Natural killer cell (primary cell): ENCODE data around the gene MR1. TPM values are rescaled to one million over a fixed set of nuclear protein-coding genes. Genes with fewer than 3 reads are reported as not detected.

Experiments
- ATAC-seq, 3 donors: fragments of 150-1000 bp in 2 of 3; fragments of 200-7000 bp in 1 of 3; cut with Tn5 transposase; 1 replicate in 1 of 3; 2 replicates in 2 of 3; pipeline ENCODE4 v1.10.0; 2021; ENCODE audit warnings: mild to moderate bottlenecking in 2 of 3, moderate library complexity in 2 of 3
- DNase-seq, 2 donors: peaks; one replicate each; pipeline versions ENCODE4 v3.0.0 to v3.0.0-alpha.2; 2013 to 2021; ENCODE audit warnings: mixed read lengths in 1 of 2
- H3K27ac ChIP-seq: one replicate; pipeline ENCODE4 v1.5.1; 2013; ENCODE audit warnings: mild to moderate bottlenecking, low read length
- H3K27me3 ChIP-seq: one replicate; pipeline ENCODE4 v1.6.1; 2013; ENCODE audit warnings: low read length; ENCODE audit not compliant: control insufficient read depth, insufficient read depth
- H3K36me3 ChIP-seq: one replicate; pipeline ENCODE4 v1.6.1; 2013; ENCODE audit warnings: low read length; ENCODE audit not compliant: control insufficient read depth, insufficient read depth
- H3K4me1 ChIP-seq: one replicate; pipeline ENCODE4 v1.6.1; 2013; ENCODE audit warnings: low read length; ENCODE audit not compliant: control insufficient read depth, insufficient read depth
- H3K4me3 ChIP-seq: one replicate; pipeline ENCODE4 v1.5.1; 2013; ENCODE audit warnings: low read length
- H3K9me3 ChIP-seq: one replicate; pipeline ENCODE4 v1.6.1; 2013; ENCODE audit warnings: low read length; ENCODE audit not compliant: control insufficient read depth, insufficient read depth
- H3K27ac Mint-ChIP-seq, 2 donors: one replicate each; pipeline ENCODE4 v1.8.0; 2022; ENCODE audit warnings: mild to moderate bottlenecking in 2 of 2, mixed read lengths in 2 of 2, moderate library complexity in 1 of 2
- H3K27me3 Mint-ChIP-seq, 2 donors: one replicate each; pipeline ENCODE4 v1.8.0; 2022; ENCODE audit warnings: low read depth in 2 of 2, mixed read lengths in 2 of 2
- H3K36me3 Mint-ChIP-seq: one replicate; pipeline ENCODE4 v1.8.0; 2022; ENCODE audit warnings: mixed read lengths
- H3K4me1 Mint-ChIP-seq, 2 donors: one replicate each; pipeline ENCODE4 v1.8.0; 2022; ENCODE audit warnings: mixed read lengths in 2 of 2
- H3K4me3 Mint-ChIP-seq: one replicate; pipeline ENCODE4 v1.8.0; 2022; ENCODE audit warnings: mild to moderate bottlenecking, moderate library complexity, mixed read lengths
- H3K9me3 Mint-ChIP-seq, 2 donors: one replicate each; pipeline ENCODE4 v1.8.0; 2022; ENCODE audit warnings: mixed read lengths in 2 of 2
- CTCF ChIP-seq: fragments of 200-600 bp; IDR thresholded peaks from one replicate; pipeline ENCODE4 v1.8.0; 2022; ENCODE audit warnings: antibody characterized with exemption
- WGBS: methylation state at CpG from one replicate; pipeline ENCODE4 v1.1.7; 2013; ENCODE audit warnings: missing lambda C conversion rate; ENCODE audit not compliant: insufficient coverage; 5-methylcytosine and 5-hydroxymethylcytosine counted together
- intact Hi-C: fragments of 100-400 bp; cut with micrococcal nuclease; formaldehyde crosslinking; loops from one replicate; pipeline ENCODE4 v1.14.2; 2022
- total RNA-seq, 4 donors: library from RNA; stranded (reverse); fragments of 120-200 nt in 1 of 4; gene quantifications; one replicate each; pipeline versions ENCODE4 v1.2.3 to v1.2.4, GENCODE V29; 2013 to 2022

MR1 gene
- total RNA-seq, 3 donors from 2014 or later (not counting 1 experiment from before 2014, with no cell fraction given) = 27.8 to 35.3 (median 34.6) TPM

- Mint-ChIP-seq H3K4me1 (peaks cover 43 to 57% of the 10 kb centered on the region in 2 donors), H3K27ac (peak overlapping the region in 1 of 2 donors; percentile 99), H3K36me3 (no peaks in the 10 kb centered on the region), H3K4me3 (no peak overlapping the region), H3K27me3 (peaks cover 0 to 12% of the 10 kb centered on the region in 2 donors), H3K9me3 (no peaks in the 10 kb centered on the region)
- H3K9me3 ChIP-seq = no peaks in the 10 kb centered on the region
- ATAC-seq = no peak
- TF ChIP-seq CTCF = no peak
- WGBS = 94% methylated on average over 4 of the region's 5 CpGs
- H3K4me1 ChIP-seq = peaks cover 3% of the 10 kb centered on the region
- H3K4me3 ChIP-seq = no peak overlapping the region
- H3K27ac ChIP-seq = no peak overlapping the region
- intact Hi-C loops = loop anchor here (10.0 kb wide), 1 partner anchor 1749 kb away; no protein-coding TSS in a partner anchor
- H3K36me3 ChIP-seq = peaks cover 8% of the 10 kb centered on the region
- no peaks in the 10 kb centered on the region for H3K27me3 ChIP-seq
- DNase-seq = no peak
These were observed 62.0 kb downstream of the MR1 start for GRCh38 chr1:181095763-181096184.

GRCh38 chr1:181097242-181097641 is 63.5 kb downstream of the MR1 start:
- intact Hi-C loops = loop anchor here (10.0 kb wide), 1 partner anchor 1748 kb away; no protein-coding TSS in a partner anchor
- Histone ChIP-seq H3K9me3 (no peaks in the 10 kb centered on the region), H3K4me3 (no peak overlapping the region), H3K27ac (no peak overlapping the region), H3K4me1 (peaks cover 3% of the 10 kb centered on the region), H3K36me3 (peaks cover 8% of the 10 kb centered on the region), H3K27me3 (no peaks in the 10 kb centered on the region)
- ATAC-seq = peak in 1 of 3 donors; percentile 3
- DNase-seq = no peak
- peaks cover 31 to 45% of the 10 kb centered on the region in 2 donors for H3K4me1 Mint-ChIP-seq
- no peaks in the 10 kb centered on the region for H3K36me3 Mint-ChIP-seq
- peaks cover 0 to 14% of the 10 kb centered on the region in 2 donors for H3K27me3 Mint-ChIP-seq
- WGBS = 93% methylated on average over 7 of the region's 7 CpGs
- no peak overlapping the region for H3K4me3 Mint-ChIP-seq
- no peaks in the 10 kb centered on the region for H3K9me3 Mint-ChIP-seq
- TF ChIP-seq CTCF = no peak
- no peak overlapping the region for H3K27ac Mint-ChIP-seq

GRCh38 chr1:181099152-181100014 is 65.6 kb downstream of the MR1 start:
- Histone ChIP-seq H3K9me3 (no peaks in the 10 kb centered on the region), H3K4me1 (peaks cover 15% of the 10 kb centered on the region), H3K4me3 (no peak overlapping the region), H3K27ac (no peak overlapping the region), H3K27me3 (no peaks in the 10 kb centered on the region), H3K36me3 (peaks cover 3% of the 10 kb centered on the region)
- intact Hi-C loops = loop anchor here (10.0 kb wide), 1 partner anchor 1745 kb away; no protein-coding TSS in a partner anchor
- ATAC-seq (no peak), DNase-seq (peak in 1 of 2 donors; percentile 24)
- no peaks in the 10 kb centered on the region for H3K9me3 Mint-ChIP-seq
- no peak overlapping the region for H3K4me3 Mint-ChIP-seq
- H3K27ac Mint-ChIP-seq = no peak overlapping the region
- H3K36me3 Mint-ChIP-seq = no peaks in the 10 kb centered on the region
- 34% methylated on average over 11 of the region's 11 CpGs for WGBS
- no peak for TF ChIP-seq CTCF
- H3K27me3 Mint-ChIP-seq = peaks cover 0 to 14% of the 10 kb centered on the region in 2 donors
- peaks cover 33 to 47% of the 10 kb centered on the region in 2 donors for H3K4me1 Mint-ChIP-seq
